A549 (cell line): Measurements from ENCODE around the gene MAPK1. TPM values are rescaled to one million over a fixed set of nuclear protein-coding genes. Genes with fewer than 3 reads are reported as not detected.
"Not testable (repeated sequence)": the region's sequence is repeated elsewhere in the genome, so short reads cannot be mapped to it uniquely, and the experiment has no call there.

ENCODE experiments used
- ATAC-seq, 2 experiments: fragments of 200-7000 bp in 1 of 2; fragments of >200 bp in 1 of 2; cut with Nextera tagmentation in 1 of 2; cut with Tn5 transposase in 1 of 2; 3 replicates each; pipeline versions ENCODE4 v1.8.0 to v1.9.1; 2018 to 2020; ENCODE audit warnings: mild to moderate bottlenecking in 1 of 2, moderate library complexity in 1 of 2
- CTCF ChIA-PET: fragments of 300-600 bp; sonication (Branson Sonifier 250); formaldehyde crosslinking; extraction: SDS; loops from one replicate; lab custom pipeline; 2021; ENCODE audit warnings: antibody characterized with exemption, inconsistent platforms; lab: Yijun Ruan, JAX
- POLR2A ChIA-PET: fragments of 350-600 bp; formaldehyde crosslinking; extraction: SDS; loops from one replicate; lab custom pipeline; 2021; ENCODE audit warnings: antibody characterized with exemption, inconsistent platforms; lab: Yijun Ruan, JAX
- DNase-seq, 2 experiments: peaks; one replicate each; pipeline versions ENCODE4 v3.0.0 to v3.0.0-alpha.2; 2011 to 2016; ENCODE audit warnings: low read depth in 1 of 2, low spot score in 1 of 2
- FAIRE-seq: peaks from 2 replicates; lab custom pipeline; 2011; peaks lifted over from hg19 to GRCh38; lab: Jason Lieb, UNC
- H3K27ac ChIP-seq, 2 experiments: fragments of >200 bp; sonication (Bioruptor Twin); formaldehyde crosslinking; 3 replicates each; pipeline ENCODE4 v1.5.1; 2016 to 2017
- H3K4me1 ChIP-seq: fragments of >200 bp; sonication (Bioruptor Twin); formaldehyde crosslinking; 3 replicates; pipeline ENCODE4 v1.6.1; 2016
- H3K4me2 ChIP-seq: fragments of >200 bp; sonication (Bioruptor Twin); formaldehyde crosslinking; 3 replicates; pipeline ENCODE4 v1.6.1; 2016
- H3K4me3 ChIP-seq: fragments of >200 bp; sonication (Bioruptor Twin); formaldehyde crosslinking; 3 replicates; pipeline ENCODE4 v1.5.1; 2016
- H3K9me3 ChIP-seq: fragments of >200 bp; sonication (Bioruptor Twin); formaldehyde crosslinking; 3 replicates; pipeline ENCODE4 v1.6.1; 2016
- ATOH8 ChIP-seq: fragments of 250-450 bp; sonication (Bioruptor Pico); IDR thresholded peaks from 2 replicates; pipeline ENCODE4 v1.5.0; 2020; ENCODE audit warnings: low read depth, mild to moderate bottlenecking, moderate library complexity
- CBX2 ChIP-seq: fragments of 200-600 bp; sonication (generic); IDR thresholded peaks from 2 replicates; pipeline ENCODE4 v1.6.1; 2016; ENCODE audit warnings: low read depth, mild to moderate bottlenecking, borderline replicate concordance
- EHF ChIP-seq: fragments of 250-450 bp; sonication (Bioruptor Pico); IDR thresholded peaks from 2 replicates; pipeline ENCODE4 v1.5.0; 2020; ENCODE audit warnings: mild to moderate bottlenecking
- FOSB ChIP-seq: fragments of 250-450 bp; sonication (Bioruptor Pico); IDR thresholded peaks from 2 replicates; pipeline ENCODE4 v1.5.0; 2020; ENCODE audit warnings: mild to moderate bottlenecking, moderate library complexity
- HMGXB4 ChIP-seq: fragments of 250-450 bp; sonication (Bioruptor Pico); IDR thresholded peaks from 2 replicates; pipeline ENCODE4 v1.5.0; 2021; ENCODE audit warnings: mild to moderate bottlenecking, moderate library complexity, borderline replicate concordance
- MAFK ChIP-seq: fragments of 450-650 bp; IDR thresholded peaks from 2 replicates; pipeline ENCODE4 v1.6.1; 2014; ENCODE audit not compliant: partially characterized antibody
- MAX ChIP-seq: IDR thresholded peaks from 2 replicates; pipeline ENCODE4 v1.6.1; 2012
- MYC ChIP-seq: IDR thresholded peaks from 2 replicates; pipeline ENCODE4 v1.6.1; 2012; ENCODE audit warnings: mild to moderate bottlenecking, inconsistent platforms, low read length, improper control_type of control experiment, borderline replicate concordance
- NFE2L2 ChIP-seq: fragments of 150-350 bp; conservative IDR thresholded peaks from 2 replicates; pipeline ENCODE4 v1.6.1; 2014; ENCODE audit warnings: low read length
- NPAS2 ChIP-seq: fragments of 250-450 bp; sonication (Bioruptor Pico); IDR thresholded peaks from 2 replicates; pipeline ENCODE4 v1.8.0; 2022; ENCODE audit warnings: mild to moderate bottlenecking, moderate library complexity, borderline replicate concordance
- NR3C1 ChIP-seq: fragments of >200 bp; sonication (Bioruptor Twin); formaldehyde crosslinking; IDR thresholded peaks from 3 replicates; pipeline ENCODE4 v1.6.1; 2017
- PBX3 ChIP-seq: IDR thresholded peaks from 2 replicates; pipeline ENCODE4 v1.6.1; 2012
- PHF8 ChIP-seq: fragments of 200-600 bp; sonication (generic); IDR thresholded peaks from 2 replicates; pipeline ENCODE4 v1.6.1; 2016; ENCODE audit warnings: low read depth, mild to moderate bottlenecking, antibody characterized with exemption, moderate library complexity, borderline replicate concordance
- RAD21 ChIP-seq, 2 experiments: fragments of >200 bp in 1 of 2; sonication (Bioruptor Twin) in 1 of 2; formaldehyde crosslinking in 1 of 2; IDR thresholded peaks in 1 of 2; conservative IDR thresholded peaks in 1 of 2; 2 replicates in 1 of 2; 3 replicates in 1 of 2; pipeline ENCODE4 v1.6.1; 2012 to 2018; ENCODE audit warnings: inconsistent platforms in 1 of 2
- RFX5 ChIP-seq: fragments of 450-650 bp; IDR thresholded peaks from 2 replicates; pipeline ENCODE4 v1.7.1; 2014; ENCODE audit warnings: antibody characterized with exemption, mild to moderate bottlenecking, moderate library complexity
- TP53 ChIP-seq: fragments of 250-450 bp; sonication (Bioruptor Pico); IDR thresholded peaks from 2 replicates; pipeline ENCODE4 v1.5.0; 2021; ENCODE audit warnings: mild to moderate bottlenecking, moderate library complexity
- ZFP36 ChIP-seq: fragments of 450-650 bp; IDR thresholded peaks from 2 replicates; pipeline ENCODE4 v1.6.1; 2014; ENCODE audit warnings: borderline replicate concordance; ENCODE audit not compliant: partially characterized antibody
- ZNF302 ChIP-seq: fragments of 250-450 bp; sonication (Bioruptor Pico); IDR thresholded peaks from 2 replicates; pipeline ENCODE4 v1.9.0; 2021; ENCODE audit warnings: inconsistent platforms, mild to moderate bottlenecking, moderate library complexity
- WGBS: methylation state at CpG from one replicate; pipeline ENCODE4 v1.1.6; 2017; ENCODE audit errors: missing lambda C conversion rate; 5-methylcytosine and 5-hydroxymethylcytosine counted together
- polyA plus RNA-seq, 4 experiments: library from polyadenylated mRNA; depleted of rRNA in 3 of 4; stranded (reverse); fragments of >200 nt; fragmentation: RNase III in 1 of 4; extraction: RNeasy Plus Mini Kit Qiagen cat#74134 plus additional on column Dnase treatment in 1 of 4; gene quantifications; 2 replicates in 3 of 4; 3 replicates in 1 of 4; pipeline ENCODE4 v1.2.3, GENCODE V29; 2011 to 2017

MAPK1 gene
- polyA plus RNA-seq, 2 of the 4 experiments (the other 2 are of a cell fraction), result 28.8 to 85.5 TPM

- TF ChIP-seq HMGXB4 (CRISPR knock-in tag), result no peak
- TF ChIP-seq MYC, result no peak
These were observed 16.8 kb downstream of the MAPK1 start (continued) for GRCh38 chr22:21850660-21851059.

GRCh38 chr22:21849489-21849888, 18.0 kb downstream of the MAPK1 start:
- Histone ChIP-seq H3K9me3 (no peaks in the 10 kb centered on the region), H3K4me3 (no peak overlapping the region), H3K4me1 (peaks cover 16% of the 10 kb centered on the region; the same call in 1 of the 3 replicates), H3K27ac (no peak overlapping the region), H3K4me2 (no peak overlapping the region)
- WGBS, result 100% methylated on average over 1 of the region's 1 CpG
- TF ChIP-seq FOSB (CRISPR knock-in tag) (no peak), NPAS2 (CRISPR knock-in tag) (no peak), ATOH8 (CRISPR knock-in tag) (no peak), EHF (CRISPR knock-in tag) (no peak), MAFK (no peak), ZNF302 (no peak), MYC (no peak), PBX3 (no peak), PHF8 (no peak), MAX (no peak), RAD21 (conservative IDR thresholded peaks at IDR 0.05 in 1 of 2, IDR thresholded peaks at IDR 0.05 in 1 of 2) (no peak), RFX5 (no peak)
- ChIA-PET POLR2A (no interaction called here), CTCF (no interaction called here)
- no peak for FAIRE-seq
- DNase-seq, result no peak
- ATAC-seq, result no peak

- POLR2A ChIA-PET, CTCF ChIA-PET, H3K4me2 ChIP-seq, ATAC-seq, H3K27ac ChIP-seq, H3K4me3 ChIP-seq, H3K9me3 ChIP-seq, DNase-seq, FAIRE-seq: not testable (repeated sequence)
- 92% methylated on average over 4 of the region's 5 CpGs for WGBS
- H3K4me1 ChIP-seq, result peaks cover 15% of the 10 kb centered on the region; the same call in 1 of the 3 replicates
These were observed 19.4 kb downstream of the MAPK1 start for GRCh38 chr22:21848057-21848456.

- TF ChIP-seq ZFP36, result no peak
- TF ChIP-seq NR3C1, result no peak
- TF ChIP-seq TP53 (CRISPR knock-in tag), result no peak
- TF ChIP-seq MAX, result no peak
- TF ChIP-seq NFE2L2, result no peak
- TF ChIP-seq CBX2, result no peak
- Histone ChIP-seq H3K4me1 (peaks cover 13% of the 10 kb centered on the region; the same call in 1 of the 3 replicates), H3K27ac (no peak overlapping the region), H3K4me2 (no peak overlapping the region), H3K9me3 (no peaks in the 10 kb centered on the region), H3K4me3 (no peak overlapping the region)
- CTCF ChIA-PET, result interaction anchor here (0.6 kb wide), 1 partner anchor 10 kb away, joined by 4 read pairs; no protein-coding TSS in a partner anchor
- DNase-seq (no peak), FAIRE-seq (no peak), ATAC-seq (no peak)
- WGBS, result 100% methylated on average over 1 of the region's 1 CpG
- POLR2A ChIA-PET, result no interaction called here
These were observed 21.6 kb downstream of the MAPK1 start for GRCh38 chr22:21845558-21846453.
